Suppressor macrophage treated with lipopolysaccharide for 4 hours (primary cell): Measurements from ENCODE around the gene BPIFB2.
"Not testable (repeated sequence)": the region's sequence is repeated elsewhere in the genome, so short reads cannot be mapped to it uniquely, and the experiment has no call there.

Source experiments
- DNase-seq: peaks from one replicate; pipeline ENCODE4 v3.0.0-alpha.2; 2020

The BPIFB2 gene

DNA sequence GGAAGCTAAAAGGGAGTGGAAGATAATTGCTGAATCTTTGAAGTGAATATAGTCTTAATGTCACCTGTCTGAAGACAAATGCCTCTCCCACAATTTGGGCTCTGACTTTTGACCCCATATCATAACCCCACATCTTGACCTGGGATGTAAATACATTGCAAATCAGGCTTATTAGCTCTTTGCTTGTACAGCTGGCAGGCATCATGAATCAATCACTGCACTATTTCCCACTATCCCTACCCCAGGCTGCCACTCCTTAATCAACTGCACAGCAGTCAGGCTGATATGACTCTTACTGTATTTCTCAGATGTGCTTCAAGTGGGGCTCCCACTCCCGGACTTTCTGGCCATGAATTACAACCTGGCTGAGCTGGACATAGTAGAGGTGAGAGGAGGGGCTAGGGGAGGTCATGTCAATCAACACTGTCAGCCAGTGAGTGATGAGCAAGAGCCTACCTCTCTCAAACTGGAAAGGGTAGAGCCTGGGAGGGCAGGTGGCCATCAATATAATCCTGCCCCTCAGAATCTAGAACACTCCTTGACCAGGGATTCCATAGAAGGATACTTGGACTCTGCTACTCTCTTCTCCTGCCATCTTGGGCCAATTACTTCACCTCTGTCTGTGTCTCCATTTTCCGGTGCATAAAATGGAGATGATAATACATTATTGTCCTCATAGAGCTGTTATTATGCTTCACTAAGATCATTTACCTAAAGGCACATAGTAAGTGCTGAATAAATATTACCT is 35.7 kb downstream of the BPIFB2 start:
- DNase-seq = no peak

DNA sequence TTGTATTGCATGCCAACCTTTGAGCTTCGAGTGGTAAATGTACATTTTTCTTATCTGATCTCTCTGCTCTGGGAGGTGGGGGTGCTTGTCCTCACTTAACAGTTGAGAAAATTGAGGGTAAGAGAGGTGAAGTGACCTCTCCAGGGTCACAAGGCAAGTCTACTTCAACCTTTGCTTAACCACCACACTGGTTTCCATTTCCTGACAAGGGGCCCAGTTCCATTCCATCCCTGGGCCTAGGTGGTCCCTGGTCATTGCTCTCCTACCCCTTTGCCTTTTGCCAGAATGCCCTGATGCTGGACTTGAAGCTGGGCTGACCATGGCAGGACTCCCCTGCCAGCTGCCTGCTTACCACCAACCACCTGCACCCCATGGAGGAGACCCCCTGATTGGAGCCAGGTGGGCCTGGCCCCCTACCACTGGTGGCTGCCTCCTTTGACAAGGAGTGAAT is 36.3 kb downstream of the BPIFB2 start:
- DNase-seq = no peak

GRCh38 chr20:33045129-33045721 is 37.7 kb downstream of the BPIFB2 start:
- DNase-seq = not testable (repeated sequence)

DNA sequence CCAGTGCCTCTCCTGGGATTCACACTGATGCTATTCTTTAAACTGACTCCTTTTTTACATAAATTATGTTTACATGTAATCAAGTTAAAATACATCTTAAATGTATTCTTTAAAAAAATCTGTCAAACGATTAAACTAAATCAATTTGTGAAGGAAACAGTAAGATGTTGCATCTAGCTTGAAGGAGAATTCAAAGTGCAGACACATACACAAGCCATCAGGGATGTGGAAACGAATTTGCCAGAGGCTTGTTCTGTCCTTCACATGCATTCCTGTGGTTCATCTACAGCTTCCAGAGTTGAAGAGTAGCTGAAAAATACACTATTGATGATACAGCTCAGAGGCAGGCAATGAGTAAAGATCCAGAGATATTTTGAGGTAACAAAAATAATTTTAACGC is 38.9 kb downstream of the BPIFB2 start:
- no peak for DNase-seq

- no peak for DNase-seq
Observed at GRCh38 chr20:33051333-33051732, 43.8 kb downstream of the BPIFB2 start.

GRCh38 chr20:33053291-33054106 is 46.0 kb downstream of the BPIFB2 start, which contains the start of gene BPIFB3:
BPIFB3 (plus strand) TSS chr20:33053903; CDS start chr20:33055436, 1,533 bp downstream.
- DNase-seq = no peak

- no peak for DNase-seq
Observed at GRCh38 chr20:33054381-33054780, 46.9 kb downstream of the BPIFB2 start.

DNA sequence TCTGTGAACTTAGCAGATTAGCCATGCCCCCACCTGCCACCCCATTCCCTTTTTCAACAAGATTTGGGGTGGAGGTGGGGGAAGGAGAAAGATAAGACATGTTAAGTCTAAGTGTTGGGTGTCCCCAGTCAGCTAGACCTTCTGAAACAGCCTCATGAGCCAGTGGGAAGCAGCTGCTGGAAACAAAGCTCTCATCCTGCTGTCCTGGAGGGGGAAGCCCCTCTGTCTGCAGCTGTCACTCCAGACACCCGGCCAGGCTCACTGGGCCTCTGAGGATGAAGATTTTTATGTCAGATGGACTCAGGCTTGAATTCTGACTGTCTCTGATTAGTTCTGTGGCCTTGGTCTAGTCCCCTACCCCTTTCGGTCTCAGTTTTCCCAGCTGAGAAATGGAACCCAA is 47.3 kb downstream of the BPIFB2 start:
- no peak for DNase-seq

DNA sequence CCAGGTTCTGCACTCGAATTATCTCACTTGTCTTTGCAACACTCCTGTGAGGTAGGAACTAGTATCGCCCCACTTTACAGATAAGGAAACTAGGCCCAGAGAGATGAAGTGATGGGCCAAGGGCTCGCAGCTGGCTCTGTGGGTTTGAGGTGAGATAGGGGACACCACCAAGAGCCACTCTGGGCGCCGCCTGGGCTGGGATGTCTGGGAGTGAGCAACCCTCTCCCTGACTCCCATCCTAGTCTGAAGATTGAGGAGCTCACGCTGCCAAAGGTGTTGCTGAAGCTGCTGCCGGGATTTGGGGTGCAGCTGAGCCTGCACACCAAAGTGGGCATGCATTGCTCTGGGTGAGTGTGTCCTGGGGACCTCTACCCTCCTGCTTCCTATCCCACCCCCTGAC is 51.6 kb downstream of the BPIFB2 start:
- no peak for DNase-seq

- no peak for DNase-seq
Observed at GRCh38 chr20:33059741-33060390, 52.4 kb downstream of the BPIFB2 start.

- DNase-seq = no peak
Observed at GRCh38 chr20:33061658-33062028, 54.1 kb downstream of the BPIFB2 start.

DNA sequence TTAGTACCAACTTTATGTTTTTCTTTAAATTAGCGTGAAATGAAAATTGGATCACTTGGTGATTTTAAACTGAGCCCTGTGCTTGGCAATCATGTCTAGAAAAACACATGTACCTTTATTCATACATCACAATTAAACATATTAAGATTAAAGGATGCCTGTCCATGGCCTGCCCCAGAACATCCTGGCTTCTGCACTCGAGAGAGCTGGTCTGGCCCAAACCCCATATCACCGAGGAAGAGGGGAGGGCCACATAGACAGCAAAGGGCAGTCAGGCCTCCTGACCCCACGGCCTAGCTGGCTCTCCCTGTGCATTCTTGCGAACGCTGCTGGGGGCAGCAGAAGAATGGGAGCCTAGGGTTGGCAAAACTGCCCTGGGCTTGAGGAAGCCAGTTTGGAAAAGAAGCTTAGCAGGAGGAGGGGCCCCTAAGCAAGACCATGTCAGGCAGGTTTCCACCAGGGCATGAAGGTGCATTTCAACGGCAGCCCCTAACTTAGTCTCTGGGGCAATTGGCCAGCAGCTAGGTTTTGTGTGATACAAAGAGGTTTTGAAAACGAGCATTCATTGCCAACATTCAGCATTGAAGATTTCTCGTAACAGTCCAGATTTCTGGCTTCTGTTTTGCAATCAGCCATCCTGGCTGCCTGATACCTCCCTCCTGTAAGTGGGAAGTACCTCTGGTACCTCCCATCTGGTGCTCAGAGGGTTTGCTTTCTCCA is 54.8 kb downstream of the BPIFB2 start:
- DNase-seq = no peak

DNA sequence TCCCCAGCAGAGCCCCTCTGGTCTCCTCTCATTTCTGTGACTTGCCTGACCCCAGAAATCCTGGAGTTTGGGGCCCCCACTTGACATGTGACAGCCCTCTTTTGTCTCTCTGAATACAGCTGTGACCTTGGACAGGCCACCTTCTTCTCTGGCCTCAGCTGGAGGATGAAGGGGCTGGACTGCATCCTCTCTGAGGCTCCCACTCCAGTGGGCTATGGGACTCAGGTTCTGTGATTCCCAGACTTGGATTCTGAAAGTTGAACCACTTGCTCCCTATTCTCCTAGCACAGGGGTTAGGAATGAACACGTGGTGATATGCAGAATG is 55.3 kb downstream of the BPIFB2 start:
- no peak for DNase-seq

DNA sequence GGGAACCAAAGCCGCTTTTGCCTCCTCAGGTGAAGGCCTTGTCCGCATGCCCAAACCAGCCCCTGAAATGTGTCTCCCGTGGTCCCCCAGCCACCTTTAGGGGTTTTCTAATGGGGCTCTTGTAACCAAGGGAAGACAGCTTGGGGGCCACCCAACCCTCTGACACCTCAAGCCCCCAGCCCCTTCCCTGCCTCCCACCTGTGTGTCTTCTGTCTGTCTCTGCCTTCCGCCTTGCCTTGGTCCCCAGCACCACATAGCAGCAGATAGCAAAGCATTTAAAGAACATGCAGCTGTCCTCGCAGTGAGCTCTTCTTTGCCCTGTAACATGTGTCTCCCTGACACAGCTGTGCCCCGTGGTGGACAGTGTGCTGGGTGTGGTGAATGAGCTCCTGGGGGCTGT is 55.8 kb downstream of the BPIFB2 start:
- no peak for DNase-seq

GRCh38 chr20:33064572-33065287 is 57.2 kb downstream of the BPIFB2 start:
- no peak for DNase-seq

- DNase-seq = no peak
Observed at GRCh38 chr20:33065785-33066184, 58.3 kb downstream of the BPIFB2 start.

DNA sequence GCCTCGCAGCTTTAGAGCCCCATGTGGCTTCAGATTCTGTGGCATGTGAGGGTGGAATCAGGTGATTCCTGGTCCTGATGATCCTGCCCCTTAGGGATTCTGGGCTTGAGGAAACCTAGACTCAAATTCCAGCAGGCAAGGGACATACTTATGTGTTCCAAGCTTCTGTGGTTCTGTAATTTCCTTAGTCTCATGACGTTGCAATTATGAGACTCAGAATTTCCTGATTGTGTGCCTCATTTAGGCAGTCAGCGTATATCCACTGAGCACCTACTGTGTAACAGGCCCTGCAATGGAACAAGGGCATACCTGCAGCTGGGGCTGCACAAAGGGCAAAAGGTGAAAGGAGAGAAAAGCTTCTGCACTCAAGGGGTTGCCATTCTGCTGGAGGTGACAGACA is 60.3 kb downstream of the BPIFB2 start:
- no peak for DNase-seq

GRCh38 chr20:33068251-33068939 is 60.9 kb downstream of the BPIFB2 start:
- DNase-seq = no peak

GRCh38 chr20:33069673-33070072 is 62.2 kb downstream of the BPIFB2 start:
- DNase-seq = no peak

DNA sequence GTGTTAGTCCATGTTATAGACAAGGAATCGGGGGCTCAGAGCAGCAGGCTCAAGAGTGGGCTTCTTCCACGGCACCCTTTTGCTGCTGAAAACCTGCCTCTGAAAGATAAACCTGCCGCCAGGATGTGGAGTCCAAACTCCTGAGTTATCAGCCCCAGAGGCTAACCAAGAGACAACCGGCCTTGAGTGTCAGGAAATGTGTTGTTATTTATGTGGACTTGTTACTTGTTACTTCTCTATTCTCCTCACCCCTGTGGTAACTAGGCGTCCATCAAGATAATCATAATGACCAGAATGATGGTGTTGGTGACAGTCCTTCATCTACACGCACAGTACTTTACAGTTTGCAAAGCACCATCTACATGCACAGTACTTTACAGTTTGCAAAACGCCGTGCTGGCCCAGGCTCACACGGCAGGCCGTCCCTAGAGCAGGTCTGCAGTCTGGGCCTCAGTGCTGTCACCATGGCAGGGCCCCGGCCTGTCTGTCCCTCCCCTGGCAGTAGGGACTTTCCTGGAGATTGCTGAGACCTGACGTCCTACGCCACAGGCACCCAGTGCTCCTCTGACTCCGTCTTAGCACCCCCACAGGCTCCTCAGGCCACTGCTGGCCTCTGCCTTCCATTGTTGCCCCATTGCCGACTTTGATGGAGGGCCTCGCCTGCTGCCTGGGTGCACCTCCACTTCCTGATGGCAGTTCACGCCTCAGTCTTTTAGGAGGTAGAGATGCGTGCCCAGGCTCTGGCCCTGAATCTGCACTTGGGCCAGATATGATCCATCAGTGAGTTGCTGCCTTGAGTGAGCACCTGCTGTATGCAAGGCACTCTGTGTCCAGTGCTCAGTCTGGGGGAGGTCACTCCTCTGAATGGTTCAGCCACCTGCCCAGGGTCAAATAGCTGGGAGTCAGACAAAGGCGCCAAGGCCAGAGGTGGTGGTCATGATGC is 62.9 kb downstream of the BPIFB2 start:
- no peak for DNase-seq
